ENCODE data around the gene TTLL5.
"Not testable (repeated sequence)": the region's sequence is repeated elsewhere in the genome, so short reads cannot be mapped to it uniquely, and the experiment has no call there.

The TTLL5 gene

DNA sequence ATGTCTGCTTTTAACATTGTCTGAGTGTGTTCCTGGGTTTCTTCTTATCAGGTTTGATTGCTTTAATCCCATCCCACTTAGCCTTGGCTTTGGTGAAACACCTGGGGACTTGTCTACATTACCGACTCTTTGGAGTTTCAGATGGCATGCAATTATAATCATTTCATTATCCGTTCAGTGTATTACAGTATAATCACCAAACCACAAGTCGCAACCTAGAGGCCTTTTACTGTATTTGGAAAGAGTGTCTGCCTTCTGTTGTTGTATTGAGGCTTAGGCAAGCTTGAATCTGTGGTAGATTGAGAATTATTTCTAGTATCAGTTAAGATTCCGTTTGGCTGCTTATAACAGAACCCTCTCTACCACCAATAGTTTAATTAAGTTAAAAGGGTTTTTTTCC is 216.8 kb downstream of the TTLL5 start:
- DNase-seq = no peak

DNA sequence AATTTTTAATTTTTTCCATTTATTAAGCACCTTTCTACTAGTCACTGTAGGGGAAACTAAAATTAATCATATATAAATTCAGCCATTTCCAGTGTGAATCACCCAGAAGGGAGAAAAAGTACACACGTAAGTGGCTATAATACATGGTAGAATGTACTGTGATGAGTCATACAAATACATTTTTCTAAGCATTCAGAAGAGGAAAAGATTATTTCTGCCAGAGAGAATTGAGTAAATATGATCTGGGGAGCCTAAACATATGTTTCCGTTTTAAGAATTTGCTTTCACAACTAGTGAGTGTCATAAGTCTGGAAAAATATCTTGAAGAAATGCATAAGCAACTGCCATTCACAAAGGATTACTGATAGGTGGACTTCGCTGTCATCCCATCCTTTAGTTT is 218.0 kb downstream of the TTLL5 start:
- DNase-seq = no peak

DNA sequence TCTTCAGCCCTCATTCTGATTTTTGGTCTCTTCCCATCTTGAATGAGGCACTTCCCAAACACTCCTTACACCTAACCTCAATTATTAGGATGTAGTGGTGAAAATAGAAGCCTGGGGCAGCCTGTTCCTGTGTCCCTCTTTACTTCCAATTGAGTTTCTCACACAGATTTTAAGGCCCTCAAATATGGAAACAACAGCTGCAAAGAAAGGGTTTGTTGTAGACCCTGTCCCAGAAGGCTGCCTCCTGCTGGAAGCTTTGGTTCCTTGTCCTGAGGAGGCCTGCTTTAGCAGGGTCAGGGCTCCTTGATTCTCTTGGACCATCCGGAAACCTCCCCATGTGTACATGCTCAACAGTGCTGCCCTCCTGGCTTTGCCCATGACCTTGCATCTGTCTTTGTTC is 219.5 kb downstream of the TTLL5 start:
- no peak for DNase-seq

DNA sequence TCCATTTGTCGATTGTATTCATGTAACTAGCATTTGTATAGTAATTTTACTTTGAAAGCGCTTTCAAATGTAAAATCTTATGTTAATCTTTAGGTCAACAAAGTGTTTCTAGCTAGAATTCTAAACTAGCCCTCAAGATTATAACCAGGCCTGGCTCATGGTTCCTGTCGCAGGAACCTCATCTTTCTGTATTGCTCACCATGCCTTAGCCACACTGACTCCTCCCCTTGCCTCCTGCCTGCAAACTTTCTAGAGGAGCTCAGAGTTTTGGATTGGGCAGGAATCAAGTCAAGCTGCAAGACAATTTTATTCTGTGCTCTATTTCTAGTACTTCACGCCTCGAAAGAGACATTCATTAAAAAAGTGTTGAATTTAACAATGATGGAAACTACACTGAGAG is 220.9 kb downstream of the TTLL5 start:
- DNase-seq = no peak

DNA sequence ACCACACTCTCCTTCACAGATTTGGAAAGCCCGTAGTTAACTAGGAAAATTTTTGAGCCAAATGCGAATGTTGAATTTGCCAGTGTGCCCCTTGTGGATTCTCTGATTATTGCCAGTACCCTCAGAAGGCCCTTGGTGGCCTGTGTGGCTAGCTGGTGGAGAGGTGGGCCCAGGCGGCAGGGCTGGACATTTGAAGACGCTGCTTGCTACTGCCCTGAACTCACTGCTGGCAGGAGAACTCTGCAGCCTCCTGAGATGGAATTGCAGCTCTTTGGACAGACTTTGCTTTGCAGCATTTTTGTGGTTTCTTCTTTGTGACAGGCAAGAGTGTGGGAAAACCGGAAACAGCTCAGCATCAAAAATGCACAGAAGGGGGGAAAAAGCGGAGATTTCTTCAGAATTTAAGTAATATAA is 223.2 kb downstream of the TTLL5 start:
- DNase-seq = no peak

DNA sequence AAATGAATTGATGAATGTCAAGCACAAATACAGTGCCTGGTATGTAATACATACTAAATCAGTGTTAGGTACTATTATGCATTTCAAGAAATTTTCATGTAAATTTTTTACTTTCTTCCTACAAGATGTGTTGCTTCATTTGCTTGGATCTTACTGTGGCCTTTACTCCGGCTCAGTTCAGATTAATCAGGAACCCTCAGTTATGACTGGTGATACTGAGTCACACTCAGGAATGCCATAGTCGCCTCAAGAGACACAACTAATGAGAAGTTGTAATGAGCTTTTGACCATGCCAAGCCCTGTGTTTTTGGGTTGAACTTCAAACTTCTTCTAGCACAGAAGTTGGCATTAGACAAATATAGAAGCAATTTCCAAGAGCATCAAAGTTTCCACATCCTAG is 224.8 kb downstream of the TTLL5 start:
- DNase-seq = no peak

DNA sequence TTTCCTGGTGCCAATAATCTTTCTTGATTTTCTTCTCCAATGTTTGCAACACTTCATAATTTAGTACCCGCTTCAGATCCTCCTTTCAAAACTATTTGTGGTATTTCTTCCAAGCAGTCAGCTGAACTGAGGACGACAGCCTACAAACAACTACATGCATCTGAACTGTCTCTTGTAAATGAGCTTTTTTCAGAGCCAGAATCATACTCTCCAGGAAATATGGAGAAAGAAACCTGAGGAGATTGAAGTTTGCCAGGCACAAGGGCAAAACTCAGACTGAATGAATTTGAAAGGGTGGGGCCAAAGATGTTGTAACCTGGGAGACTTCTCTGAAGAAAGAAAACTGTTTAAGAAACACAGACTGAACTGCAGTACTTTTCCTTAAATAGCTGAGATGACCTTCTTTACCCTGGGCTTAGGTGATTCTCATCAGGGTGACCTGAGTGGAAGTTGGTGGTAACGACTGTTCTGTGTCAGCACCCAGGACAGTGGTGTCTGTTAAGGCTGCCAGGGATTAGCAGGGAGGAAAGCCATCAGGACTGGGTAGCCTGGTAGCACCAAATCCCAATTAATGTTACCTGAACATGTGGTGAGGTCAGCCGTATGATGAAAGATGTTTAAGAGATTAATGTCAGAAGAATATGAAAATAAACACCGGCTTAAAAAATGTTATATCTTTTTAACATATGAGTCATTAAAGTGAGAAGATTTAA is 225.7 kb downstream of the TTLL5 start:
- DNase-seq = no peak

DNA sequence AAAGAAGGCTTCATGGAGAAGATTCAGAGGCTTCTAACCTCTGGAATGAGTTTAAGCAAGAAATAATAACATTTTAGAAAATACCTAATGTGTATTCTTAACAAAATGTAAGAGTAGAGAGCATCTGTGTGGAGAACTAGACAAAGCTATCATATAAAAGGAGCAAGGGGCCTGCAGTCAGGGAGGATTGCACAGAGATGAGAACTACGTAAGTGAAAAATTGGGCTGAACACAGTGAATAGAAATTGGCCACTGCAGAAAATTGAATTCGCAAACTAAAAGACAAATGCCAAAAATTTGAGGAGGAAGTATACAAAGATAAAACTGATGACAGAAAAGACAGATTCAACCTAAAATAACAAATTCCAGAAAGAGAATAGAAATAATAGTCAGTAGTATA is 227.9 kb downstream of the TTLL5 start:
- DNase-seq = no peak

DNA sequence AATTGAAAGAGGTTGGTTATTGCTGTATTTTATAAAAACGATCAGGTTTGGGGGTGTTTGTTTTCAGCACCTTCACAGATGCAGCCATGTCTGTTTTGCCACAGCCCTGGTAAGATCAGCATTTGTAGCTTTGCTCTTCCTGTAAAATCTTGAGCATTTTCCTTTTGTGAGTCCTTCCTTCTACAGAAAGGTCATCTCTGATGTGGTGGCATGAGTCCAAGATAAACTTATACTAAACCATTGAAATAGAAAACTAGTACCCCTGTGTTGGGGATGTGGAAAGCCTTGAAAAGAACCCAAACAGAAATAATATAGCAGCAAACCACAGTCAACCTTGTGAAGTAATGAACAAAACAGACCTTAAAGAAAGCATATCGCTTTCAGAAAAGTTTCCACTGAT is 235.3 kb downstream of the TTLL5 start:
- no peak for DNase-seq

DNA sequence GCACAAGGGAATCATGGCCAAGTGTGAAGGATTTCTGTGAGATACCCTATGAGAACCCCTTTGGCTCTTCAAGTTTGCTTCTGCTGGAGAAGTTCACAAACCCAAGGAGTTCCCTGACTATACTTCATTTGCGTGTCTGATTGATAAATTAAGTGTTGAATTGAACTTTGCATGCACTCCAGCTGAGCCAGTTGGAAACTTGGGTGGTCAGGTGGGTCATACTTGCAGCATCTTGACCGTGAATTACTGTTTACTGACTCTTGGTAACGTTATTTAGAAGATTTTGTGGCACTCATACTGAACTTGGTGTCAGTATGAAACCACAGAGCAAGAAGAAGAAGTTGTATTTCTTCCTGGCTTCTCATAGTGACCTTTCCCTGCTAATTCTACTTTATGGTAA is 243.3 kb downstream of the TTLL5 start:
- DNase-seq = no peak

DNA sequence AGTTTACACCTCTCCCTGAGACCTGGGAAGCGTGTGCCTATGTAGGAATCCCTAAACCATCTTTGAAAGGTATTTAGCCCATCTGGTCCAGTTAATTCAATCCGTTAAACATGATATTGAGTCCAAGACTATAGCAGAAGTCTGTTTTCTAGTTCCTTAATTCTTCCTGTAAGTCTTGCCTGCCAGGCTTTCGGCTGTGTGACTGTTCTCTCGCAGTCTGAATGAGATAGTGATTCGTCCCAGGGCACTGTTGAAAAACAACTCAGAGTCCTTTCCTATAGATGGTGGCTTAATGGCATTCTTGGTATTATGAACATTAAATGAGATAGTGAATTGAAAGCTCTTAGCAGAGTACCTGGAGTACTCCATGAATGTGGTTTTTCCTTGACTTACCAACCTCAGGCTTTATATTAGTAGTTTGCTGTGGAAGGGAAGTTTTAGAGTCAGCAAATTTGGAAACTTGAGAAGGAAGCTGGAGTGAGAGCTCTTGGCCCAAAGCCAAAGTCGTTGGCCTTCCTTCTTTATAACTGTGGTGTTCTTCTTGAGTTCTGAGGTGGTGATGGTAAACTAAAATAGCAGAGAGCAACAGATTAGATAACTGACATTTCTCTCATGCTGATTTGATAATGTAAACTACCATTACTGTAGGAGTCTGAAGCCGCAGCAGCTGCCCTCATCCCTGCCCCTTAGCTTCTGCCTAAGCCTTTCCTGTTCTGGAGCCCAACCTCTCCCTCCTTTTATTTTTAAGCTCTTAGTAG is 244.3 kb downstream of the TTLL5 start:
- DNase-seq = no peak

DNA sequence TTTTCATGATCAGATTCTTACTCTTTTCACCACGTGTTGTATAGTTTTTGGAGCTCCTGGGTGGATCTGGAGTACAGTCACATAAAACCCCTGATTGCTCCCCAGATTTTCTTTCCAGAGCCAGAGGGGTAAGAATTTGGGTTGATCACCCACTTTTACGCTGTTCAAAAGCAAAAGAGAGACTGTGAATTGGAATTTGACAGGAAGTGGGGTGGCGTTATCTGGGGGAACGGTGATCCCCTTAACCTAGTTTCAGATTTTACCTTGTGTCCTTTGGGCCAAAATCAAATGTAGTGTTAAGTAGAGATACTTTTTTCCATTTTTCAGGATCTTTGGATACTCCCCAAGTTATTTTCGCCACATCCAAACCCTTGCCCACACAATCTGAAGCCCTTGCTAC is 245.2 kb downstream of the TTLL5 start:
- no peak for DNase-seq

DNA sequence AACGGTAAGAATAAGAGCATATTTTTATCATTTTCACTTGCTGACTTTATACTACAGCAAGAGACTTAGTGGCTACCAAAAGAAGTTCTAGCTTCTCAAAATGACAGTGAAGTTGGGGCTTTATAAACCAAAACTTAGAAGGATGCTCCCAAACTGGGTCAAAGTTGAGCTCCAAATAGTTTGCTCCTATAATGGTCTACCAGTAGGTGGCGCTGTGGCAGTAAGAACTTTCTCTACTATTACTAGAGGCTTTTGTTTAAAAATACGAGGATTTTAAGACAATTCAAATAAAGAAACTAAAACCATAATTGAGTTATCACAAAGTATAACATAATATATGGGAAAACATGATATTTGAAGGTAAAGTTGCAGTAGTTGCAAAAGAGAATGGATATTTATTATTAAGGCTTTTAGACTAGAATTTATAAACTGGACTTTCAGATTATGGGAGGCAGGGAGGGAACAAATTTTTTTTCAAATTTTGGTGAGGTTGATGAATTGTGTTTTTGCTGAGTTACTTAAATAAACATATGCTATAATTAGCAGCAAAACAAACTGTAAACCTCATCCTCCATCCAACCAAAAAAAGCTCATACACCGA is 245.7 kb downstream of the TTLL5 start:
- no peak for DNase-seq

DNA sequence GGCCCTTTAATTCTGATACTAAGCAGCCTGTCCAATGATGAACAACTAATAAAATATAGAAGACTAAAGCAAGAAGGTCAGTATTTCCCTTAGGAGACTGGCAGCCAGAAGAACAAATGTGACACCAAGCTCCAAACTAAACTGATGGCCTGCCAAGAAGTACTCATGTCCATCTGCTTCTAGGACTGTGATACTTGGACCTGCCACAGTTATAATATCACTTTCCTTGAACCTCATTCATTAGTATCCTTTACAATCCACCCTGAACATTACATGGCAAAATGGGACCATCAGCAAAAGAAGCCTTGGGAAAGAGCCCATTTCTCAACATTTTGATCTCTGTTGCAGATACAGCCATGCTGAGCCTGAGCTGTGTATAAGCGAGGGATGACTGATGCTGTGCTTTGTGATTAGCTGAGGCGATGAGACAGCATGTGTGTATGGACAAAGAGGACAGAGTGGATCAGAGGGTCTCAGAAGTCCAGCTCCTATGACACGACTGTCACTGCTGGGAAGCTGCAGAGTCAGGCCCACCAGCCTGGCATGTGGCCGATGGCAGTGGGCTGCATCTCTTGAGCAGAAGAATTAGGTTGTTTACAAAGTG is 246.8 kb downstream of the TTLL5 start:
- DNase-seq = no peak

DNA sequence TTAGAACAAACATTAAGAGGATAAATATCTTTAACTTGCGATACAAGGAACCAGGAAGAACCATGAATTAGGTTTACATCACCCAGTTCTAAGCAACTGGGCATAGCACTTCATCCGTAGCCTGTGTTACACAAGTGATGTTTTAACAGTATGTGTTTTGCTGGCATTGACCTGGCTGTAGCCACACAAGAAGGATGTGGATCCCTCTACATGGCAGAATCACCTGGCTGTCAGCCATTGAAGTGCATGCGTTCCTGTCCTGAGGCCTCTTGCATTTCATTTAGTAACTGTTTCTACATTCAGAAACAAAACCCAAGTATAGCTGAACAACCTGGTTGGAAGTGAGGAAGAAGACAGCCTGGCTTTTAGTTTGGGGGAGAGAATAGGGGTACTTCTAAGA is 248.6 kb downstream of the TTLL5 start:
- DNase-seq = no peak

DNA sequence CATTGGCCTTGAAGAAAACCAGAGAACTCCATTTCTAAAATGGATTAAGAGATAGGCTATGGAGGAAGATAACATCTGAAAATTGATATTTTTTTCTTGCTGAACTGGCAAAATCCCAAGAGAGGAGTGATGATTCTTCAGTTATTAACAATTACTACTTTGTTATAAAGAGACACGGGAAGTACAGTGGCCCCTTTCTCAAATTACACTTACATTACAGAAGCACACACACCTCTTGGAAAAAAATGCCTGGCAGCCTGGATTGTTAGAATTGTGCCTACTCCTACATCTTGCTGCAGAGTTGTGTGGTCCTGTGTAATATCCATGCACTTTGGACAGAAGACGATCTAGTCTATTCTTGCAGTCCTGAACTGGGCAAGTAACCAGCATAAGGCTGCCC is 249.0 kb downstream of the TTLL5 start:
- no peak for DNase-seq

DNA sequence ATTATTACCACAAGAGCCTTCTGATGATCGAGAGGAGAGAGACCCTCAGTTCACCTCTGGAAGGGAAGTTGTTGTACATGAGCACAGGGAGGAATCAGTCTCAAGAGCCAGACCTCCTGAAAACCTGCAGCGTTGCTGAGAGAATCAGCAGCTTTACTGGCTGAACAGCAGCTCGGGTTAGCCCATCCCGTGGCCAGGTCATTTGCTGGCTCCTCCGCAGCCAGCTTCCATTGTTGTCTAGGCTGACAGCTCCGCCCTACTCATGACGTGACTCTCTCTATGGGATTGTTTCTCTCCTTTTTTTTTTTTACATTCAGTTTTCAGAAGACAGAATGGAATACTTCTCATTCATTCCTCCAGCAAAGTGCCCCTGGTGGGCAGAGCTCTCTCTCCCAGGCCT is 250.8 kb downstream of the TTLL5 start:
- no peak for DNase-seq

DNA sequence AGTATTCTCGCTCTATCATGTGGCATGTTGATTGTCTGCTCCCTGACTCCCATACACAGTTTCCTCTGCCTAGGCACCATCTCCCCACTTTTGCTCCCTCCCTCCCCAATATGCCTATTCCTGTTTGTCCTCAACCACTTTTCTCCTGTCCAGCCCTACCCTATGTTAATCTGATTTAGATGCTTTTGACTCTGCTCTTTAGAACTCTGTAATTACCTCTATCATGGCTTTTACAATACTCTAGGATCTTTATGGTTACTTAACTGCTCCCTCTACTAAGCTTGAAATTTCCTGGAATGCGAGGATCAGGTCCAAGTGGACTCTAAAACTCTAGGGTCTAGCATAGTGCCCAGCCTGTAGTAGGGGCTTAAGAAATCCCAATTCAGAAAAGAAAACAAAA is 252.1 kb downstream of the TTLL5 start:
- DNase-seq = no peak

DNA sequence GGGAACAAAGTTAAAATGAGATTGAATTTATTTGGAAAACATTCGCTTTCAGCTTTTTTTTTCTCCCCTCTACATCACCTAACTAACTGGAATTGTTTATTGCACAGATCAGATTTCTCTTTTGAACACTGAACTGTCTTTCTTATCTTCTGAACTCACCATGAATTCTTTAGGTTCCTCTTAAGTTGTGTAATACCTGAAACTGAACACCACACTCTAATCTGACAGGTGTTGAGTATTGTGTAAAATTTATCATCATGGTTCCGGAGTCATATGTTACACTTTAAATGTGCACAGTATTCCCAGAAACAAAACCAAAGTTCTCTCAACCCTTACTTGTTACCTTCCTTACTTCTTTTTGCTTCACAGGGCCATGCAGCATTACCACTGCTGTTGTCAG is 254.0 kb downstream of the TTLL5 start:
- no peak for DNase-seq

DNA sequence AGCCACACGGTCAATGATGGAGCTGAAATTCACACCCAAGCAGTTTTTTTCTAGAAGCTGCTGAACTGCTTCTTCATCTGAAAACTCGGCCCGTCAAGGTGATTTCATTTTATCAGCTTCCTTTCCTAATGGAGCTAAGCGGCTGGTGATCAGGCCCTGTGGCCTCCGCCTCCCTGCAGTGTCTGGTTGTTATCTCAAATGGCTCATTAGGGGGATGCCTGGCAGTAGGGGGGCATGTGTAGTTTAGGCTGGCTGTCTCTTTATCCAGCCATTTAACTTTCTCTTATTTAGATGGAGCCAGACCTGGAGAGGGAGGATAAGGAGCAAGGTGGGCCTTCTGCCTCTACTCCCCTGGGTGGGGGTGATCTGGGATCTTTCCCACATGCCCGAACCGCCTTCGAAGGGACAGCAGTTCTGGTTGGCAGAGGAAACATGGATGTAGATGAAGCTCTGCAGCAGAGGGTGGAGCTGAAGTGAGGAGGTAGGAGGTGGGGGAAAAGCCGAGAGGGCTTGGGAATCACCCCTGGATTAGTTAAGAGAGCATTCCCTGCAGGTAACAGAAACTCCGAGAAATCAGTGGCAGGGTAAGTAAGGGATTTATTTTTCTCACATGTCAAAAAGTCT is 256.4 kb downstream of the TTLL5 start:
- DNase-seq = no peak

DNA sequence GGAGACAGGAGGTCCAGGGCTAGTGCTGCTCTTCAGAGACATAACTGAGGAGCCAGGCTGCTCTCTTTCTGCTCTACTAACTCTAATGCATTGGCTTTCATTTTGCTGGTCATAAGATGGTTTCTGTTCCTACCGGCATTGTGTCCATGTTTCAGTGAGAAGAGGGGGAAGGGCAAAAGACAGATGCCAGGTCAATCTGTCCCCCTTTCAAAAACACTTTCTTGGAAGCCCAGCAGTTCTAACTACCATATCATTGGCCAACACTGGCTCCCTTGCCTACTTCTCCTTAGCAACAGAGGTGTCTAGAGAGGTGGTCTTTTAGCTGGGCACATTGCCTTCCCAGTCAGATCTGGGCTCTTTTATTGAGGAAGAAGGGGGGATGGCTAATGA is 256.9 kb downstream of the TTLL5 start:
- DNase-seq = peak; percentile 63

DNA sequence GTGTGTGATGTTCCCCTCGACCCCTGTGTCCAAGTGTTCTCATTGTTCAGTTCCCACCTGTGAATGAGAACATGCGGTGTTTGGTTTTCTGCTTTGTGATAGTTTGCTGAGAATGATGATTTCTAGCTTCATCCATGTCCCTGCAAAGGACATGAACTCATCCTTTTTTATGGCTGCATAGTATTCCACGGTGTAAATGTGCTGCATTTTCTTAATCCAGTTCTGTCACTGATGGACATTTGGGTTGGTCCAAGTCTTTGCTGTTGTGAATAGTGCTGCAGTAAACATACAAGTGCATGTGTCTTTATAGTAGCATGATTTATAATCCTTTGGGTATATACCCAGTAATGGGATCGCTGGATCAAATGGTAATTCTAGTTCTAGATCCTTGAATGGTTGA is 259.4 kb downstream of the TTLL5 start:
- DNase-seq = not testable (repeated sequence)

DNA sequence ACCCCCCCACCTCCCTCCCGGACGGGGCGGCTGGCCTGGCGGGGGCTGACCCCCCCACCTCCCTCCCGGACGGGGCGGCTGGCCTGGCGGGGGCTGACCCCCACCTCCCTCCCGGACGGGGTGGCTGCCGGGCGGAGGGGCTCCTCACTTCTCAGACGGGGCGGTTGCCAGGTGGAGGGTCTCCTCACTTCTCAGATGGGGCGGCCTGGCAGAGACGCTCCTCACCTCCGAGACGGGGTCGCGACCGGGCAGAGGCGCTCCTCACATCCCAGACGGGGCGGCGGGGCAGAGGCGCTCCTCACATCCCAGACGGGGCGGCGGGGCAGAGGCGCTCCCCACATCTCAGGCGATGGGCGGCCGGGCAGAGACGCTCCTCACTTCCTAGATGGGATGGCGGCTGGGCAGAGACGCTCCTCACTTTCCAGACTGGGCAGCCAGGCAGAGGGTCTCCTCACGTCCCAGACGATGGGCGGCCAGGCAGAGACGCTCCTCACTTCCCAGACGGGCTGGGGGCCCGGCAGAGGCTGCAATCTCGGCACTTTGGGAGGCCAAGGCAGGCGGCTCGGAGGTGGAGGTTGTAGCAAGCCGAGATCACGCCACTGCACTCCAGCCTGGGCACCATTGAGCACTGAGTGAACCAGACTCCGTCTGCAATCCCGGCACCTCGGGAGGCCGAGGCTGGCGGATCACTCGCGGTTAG is 264.2 kb downstream of the TTLL5 start:
- not testable (repeated sequence) for DNase-seq

Data from NCI-H524 treated with DMSO at 0.1 percent for 48 hours (cell line).